IPS-11a (cell line): Measurements from ENCODE around the gene ATAD3C.
"Not testable (repeated sequence)": the region's sequence is repeated elsewhere in the genome, so short reads cannot be mapped to it uniquely, and the experiment has no call there.

Experiments
- H3K4me3 ChIP-seq: one replicate; pipeline ENCODE4 v1.5.1; 2013; ENCODE audit warnings: low read depth, low read length, control low read depth

ATAD3C gene

GRCh38 chr1:1418464-1419362 lies 30.8 kb upstream of the ATAD3C start:
- H3K4me3 ChIP-seq, result no peak overlapping the region

GRCh38 chr1:1419363-1419812 lies 30.1 kb upstream of the ATAD3C start:
- H3K4me3 ChIP-seq, result no peak overlapping the region

- H3K4me3 ChIP-seq, result no peak overlapping the region
These were observed 29.5 kb upstream of the ATAD3C start for GRCh38 chr1:1419813-1420653.

GRCh38 chr1:1420654-1421141 lies 28.8 kb upstream of the ATAD3C start:
- no peak overlapping the region for H3K4me3 ChIP-seq

GRCh38 chr1:1421147-1421906 lies 28.2 kb upstream of the ATAD3C start, which contains the start of gene ANKRD65:
TSS of gene ANKRD65 (minus strand) at chr1:1421276. CDS start at chr1:1421005, 271 bp downstream.
- H3K4me3 ChIP-seq, result no peak within 1 kb of the TSS

- H3K4me3 ChIP-seq, result no peak overlapping the region
These were observed 27.5 kb upstream of the ATAD3C start for GRCh38 chr1:1421907-1422464.

- no peak overlapping the region for H3K4me3 ChIP-seq
These were observed 26.8 kb upstream of the ATAD3C start for GRCh38 chr1:1422465-1423244.

- H3K4me3 ChIP-seq, result no peak overlapping the region
These were observed 26.3 kb upstream of the ATAD3C start for GRCh38 chr1:1423245-1423597.

GRCh38 chr1:1424707-1425106 lies 24.8 kb upstream of the ATAD3C start:
- no peak overlapping the region for H3K4me3 ChIP-seq

GRCh38 chr1:1425426-1425752 lies 24.1 kb upstream of the ATAD3C start:
- H3K4me3 ChIP-seq, result no peak overlapping the region

- no peak overlapping the region for H3K4me3 ChIP-seq
These were observed 23.6 kb upstream of the ATAD3C start for GRCh38 chr1:1425753-1426495.

- H3K4me3 ChIP-seq, result no peak overlapping the region
These were observed 22.9 kb upstream of the ATAD3C start for GRCh38 chr1:1426496-1427105.

- H3K4me3 ChIP-seq, result no peak overlapping the region
These were observed 22.2 kb upstream of the ATAD3C start for GRCh38 chr1:1427106-1427819.

GRCh38 chr1:1427820-1428148 lies 21.7 kb upstream of the ATAD3C start:
- no peak overlapping the region for H3K4me3 ChIP-seq

- H3K4me3 ChIP-seq, result no peak overlapping the region
These were observed 21.3 kb upstream of the ATAD3C start for GRCh38 chr1:1428174-1428573.

- H3K4me3 ChIP-seq, result not testable (repeated sequence)
These were observed 20.5 kb upstream of the ATAD3C start for GRCh38 chr1:1428967-1429366.

GRCh38 chr1:1429671-1430073 lies 19.8 kb upstream of the ATAD3C start:
- H3K4me3 ChIP-seq, result no peak overlapping the region
